Measurements from ENCODE around the gene RTRAF.

- no peak for TF ChIP-seq CTCF (IDR thresholded peaks at IDR 0.05)
- TF ChIP-seq POLR2AphosphoS5 (IDR thresholded peaks at IDR 0.05): no peak
- no peak for TF ChIP-seq POLR2A (IDR thresholded peaks at IDR 0.05)
- no peak for TF ChIP-seq EP300 (IDR thresholded peaks at IDR 0.05)
Measured at GRCh38 chr14:52031781-52032180, 42.4 kb downstream of the RTRAF start.
